Measurements from ENCODE around the gene GRIN3B.

- no peak for TF ChIP-seq CTCF (IDR thresholded peaks at IDR 0.05 in 4 of 5, conservative IDR thresholded peaks at IDR 0.05 in 1 of 5)
- no peak for TF ChIP-seq POLR2A (IDR thresholded peaks at IDR 0.05)
Measured at GRCh38 chr19:1014161-1015060, 14.2 kb downstream of the GRIN3B start.
